ENCODE measurements around the gene QKI. TPM values are rescaled to one million over a fixed set of nuclear protein-coding genes. Genes with fewer than 3 reads are reported as not detected.
A peak's percentile ranks its signal among the peaks of the same experiment; 100 is the strongest.

QKI gene
- total RNA-seq, 3 donors from 2014 or later (not counting 1 experiment from before 2014, with no cell fraction given) = 148 to 174 (median 166) TPM

DNA sequence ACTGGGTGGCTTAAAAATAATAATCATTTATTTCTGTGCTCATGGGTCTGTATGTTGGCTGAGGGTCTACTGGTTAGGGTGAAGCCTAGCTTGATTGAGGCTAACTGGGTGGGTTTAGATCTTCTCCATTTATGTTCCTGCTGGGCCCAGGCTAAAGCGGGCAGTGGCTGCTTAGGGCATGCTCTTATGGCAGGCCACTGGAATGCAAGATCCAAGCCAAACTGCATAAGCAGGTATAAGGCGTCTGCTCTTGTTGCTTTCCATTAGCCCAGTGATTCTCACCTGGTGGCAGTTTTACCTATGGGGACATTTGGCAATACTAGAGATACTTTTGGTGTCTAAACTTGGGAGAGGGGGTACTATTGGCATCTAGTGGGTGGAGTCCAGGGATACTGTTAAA lies 44.5 kb downstream of the QKI start:
- Mint-ChIP-seq H3K9me3 (no peaks in the 10 kb centered on the region), H3K27me3 (ENCODE audit: low read depth in 2 of 2) (no peaks in the 10 kb centered on the region), H3K4me1 (peaks cover 65 to 74% of the 10 kb centered on the region in 2 donors), H3K4me3 (peak overlapping the region; percentile 94), H3K27ac (peak overlapping the region; percentile 93 to 96), H3K36me3 (no peaks in the 10 kb centered on the region)
- H3K4me3 ChIP-seq (ENCODE audit: low read length) = no peak overlapping the region
- intact Hi-C loops (cut with micrococcal nuclease) = loop anchor here (2.0 kb wide), 1 partner anchor 42 kb away; no protein-coding TSS in a partner anchor
- WGBS (ENCODE audit: insufficient coverage) = 98% methylated on average over 2 of the region's 2 CpGs
- TF ChIP-seq, protein P1, sequence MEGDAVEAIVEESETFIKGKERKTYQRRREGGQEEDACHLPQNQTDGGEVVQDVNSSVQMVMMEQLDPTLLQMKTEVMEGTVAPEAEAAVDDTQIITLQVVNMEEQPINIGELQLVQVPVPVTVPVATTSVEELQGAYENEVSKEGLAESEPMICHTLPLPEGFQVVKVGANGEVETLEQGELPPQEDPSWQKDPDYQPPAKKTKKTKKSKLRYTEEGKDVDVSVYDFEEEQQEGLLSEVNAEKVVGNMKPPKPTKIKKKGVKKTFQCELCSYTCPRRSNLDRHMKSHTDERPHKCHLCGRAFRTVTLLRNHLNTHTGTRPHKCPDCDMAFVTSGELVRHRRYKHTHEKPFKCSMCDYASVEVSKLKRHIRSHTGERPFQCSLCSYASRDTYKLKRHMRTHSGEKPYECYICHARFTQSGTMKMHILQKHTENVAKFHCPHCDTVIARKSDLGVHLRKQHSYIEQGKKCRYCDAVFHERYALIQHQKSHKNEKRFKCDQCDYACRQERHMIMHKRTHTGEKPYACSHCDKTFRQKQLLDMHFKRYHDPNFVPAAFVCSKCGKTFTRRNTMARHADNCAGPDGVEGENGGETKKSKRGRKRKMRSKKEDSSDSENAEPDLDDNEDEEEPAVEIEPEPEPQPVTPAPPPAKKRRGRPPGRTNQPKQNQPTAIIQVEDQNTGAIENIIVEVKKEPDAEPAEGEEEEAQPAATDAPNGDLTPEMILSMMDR (IDR thresholded peaks at IDR 0.05) = no peak
- DNase-seq (peak in 1 of 2 donors; percentile 6), ATAC-seq (no peak)
- H3K27ac ChIP-seq (ENCODE audit: low read length) = peak overlapping the region; percentile 91
- H3K27me3 ChIP-seq (ENCODE audit: control insufficient read depth, insufficient read depth, low read length) = no peaks in the 10 kb centered on the region
- H3K9me3 ChIP-seq (ENCODE audit: control insufficient read depth, insufficient read depth, low read length) = no peaks in the 10 kb centered on the region
- H3K36me3 ChIP-seq (ENCODE audit: control insufficient read depth, insufficient read depth, low read length) = peaks cover 3% of the 10 kb centered on the region
- peaks cover 9% of the 10 kb centered on the region for H3K4me1 ChIP-seq (ENCODE audit: control insufficient read depth, insufficient read depth, low read length)

GRCh38 chr6:163459536-163459935 lies 45.0 kb downstream of the QKI start:
- peak overlapping the region; percentile 91 for H3K27ac ChIP-seq (ENCODE audit: low read length)
- H3K9me3 ChIP-seq (ENCODE audit: control insufficient read depth, insufficient read depth, low read length) = no peaks in the 10 kb centered on the region
- H3K27me3 ChIP-seq (ENCODE audit: control insufficient read depth, insufficient read depth, low read length) = no peaks in the 10 kb centered on the region
- no peaks in the 10 kb centered on the region for H3K36me3 Mint-ChIP-seq
- H3K4me1 ChIP-seq (ENCODE audit: control insufficient read depth, insufficient read depth, low read length) = peaks cover 9% of the 10 kb centered on the region
- DNase-seq (peak in 1 of 2 donors; percentile 25), ATAC-seq (no peak)
- TF ChIP-seq, protein P1 (IDR thresholded peaks at IDR 0.05) = no peak
- H3K4me1 Mint-ChIP-seq = peaks cover 71 to 75% of the 10 kb centered on the region in 2 donors
- H3K9me3 Mint-ChIP-seq = no peaks in the 10 kb centered on the region
- no peaks in the 10 kb centered on the region for H3K27me3 Mint-ChIP-seq (ENCODE audit: low read depth in 2 of 2)
- peak overlapping the region; percentile 94 for H3K4me3 Mint-ChIP-seq
- 100% methylated on average over 1 of the region's 2 CpGs for WGBS (ENCODE audit: insufficient coverage)
- peaks cover 3% of the 10 kb centered on the region for H3K36me3 ChIP-seq (ENCODE audit: control insufficient read depth, insufficient read depth, low read length)
- no peak overlapping the region for H3K4me3 ChIP-seq (ENCODE audit: low read length)
- peak overlapping the region; percentile 93 to 96 for H3K27ac Mint-ChIP-seq
- intact Hi-C loops (cut with micrococcal nuclease) = loop anchor here (2.0 kb wide), 1 partner anchor 43 kb away; no protein-coding TSS in a partner anchor

DNA sequence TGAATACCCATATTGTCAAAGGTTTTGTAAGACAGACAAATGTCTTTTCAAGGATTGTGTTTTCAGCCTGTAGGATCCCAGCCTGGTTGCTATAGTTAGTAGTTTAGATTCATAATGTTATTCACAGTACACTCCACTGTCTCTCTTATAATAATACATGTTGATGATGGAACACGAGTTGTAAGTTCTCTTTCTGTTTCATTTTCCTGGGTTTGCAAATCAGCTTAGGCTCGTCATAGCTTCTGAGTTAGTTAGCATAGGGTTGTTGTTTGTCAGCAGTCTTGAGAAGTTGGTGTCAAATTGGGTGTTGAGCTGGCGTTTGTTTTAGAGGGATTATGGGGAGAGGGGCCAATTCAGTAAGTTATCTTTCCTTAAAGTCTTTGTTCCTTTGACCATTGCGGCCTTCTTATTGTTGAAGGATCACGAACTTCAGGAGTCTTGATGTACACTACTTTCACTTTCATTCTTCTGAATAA lies 45.8 kb downstream of the QKI start:
- no peaks in the 10 kb centered on the region for H3K27me3 Mint-ChIP-seq (ENCODE audit: low read depth in 2 of 2)
- H3K9me3 ChIP-seq (ENCODE audit: control insufficient read depth, insufficient read depth, low read length) = no peaks in the 10 kb centered on the region

More for the DNA sequence above, 45.8 kb downstream of the QKI start:
- DNase-seq (peak; percentile 19 to 70), ATAC-seq (peak; percentile 87 to 92 (median 88))
- Mint-ChIP-seq H3K4me1 (peaks cover 67 to 70% of the 10 kb centered on the region in 2 donors), H3K9me3 (no peaks in the 10 kb centered on the region), H3K4me3 (peak overlapping the region; percentile 94), H3K36me3 (no peaks in the 10 kb centered on the region), H3K27ac (peak overlapping the region; percentile 93 to 96)
- H3K4me1 ChIP-seq (ENCODE audit: control insufficient read depth, insufficient read depth, low read length) = peaks cover 9% of the 10 kb centered on the region
- H3K27me3 ChIP-seq (ENCODE audit: control insufficient read depth, insufficient read depth, low read length) = no peaks in the 10 kb centered on the region
- WGBS (ENCODE audit: insufficient coverage) = 10% methylated on average over 3 of the region's 5 CpGs
- peaks cover 3% of the 10 kb centered on the region for H3K36me3 ChIP-seq (ENCODE audit: control insufficient read depth, insufficient read depth, low read length)
- H3K4me3 ChIP-seq (ENCODE audit: low read length) = peak overlapping the region; percentile 49
- H3K27ac ChIP-seq (ENCODE audit: low read length) = peak overlapping the region; percentile 91
- intact Hi-C loops (cut with micrococcal nuclease) = loop anchor here (5.0 kb wide), 1 partner anchor 42 kb away; no protein-coding TSS in a partner anchor
- TF ChIP-seq, protein P1 (IDR thresholded peaks at IDR 0.05) = no peak

Measured in natural killer cell (primary cell).